ENCODE data around the gene LAD1. TPM values are rescaled to one million over a fixed set of nuclear protein-coding genes. Genes with fewer than 3 reads are reported as not detected.

Gene LAD1
- total RNA-seq, 1 donor from 2014 or later = 72.5 TPM

- no peak for TF ChIP-seq CTCF (conservative IDR thresholded peaks at IDR 0.05; ENCODE audit: low read depth, low read length)
- DNase-seq (ENCODE audit: low read depth) = no peak
- H3K4me3 ChIP-seq (ENCODE audit: low read depth, low read length) = no peak overlapping the region
Observed at GRCh38 chr1:201345081-201345355, 54.1 kb downstream of the LAD1 start.

GRCh38 chr1:201344206-201345080, 54.7 kb downstream of the LAD1 start:
- TF ChIP-seq CTCF (conservative IDR thresholded peaks at IDR 0.05; ENCODE audit: low read depth, low read length) = no peak
- DNase-seq (ENCODE audit: low read depth) = no peak

GRCh38 chr1:201341377-201341776, 57.7 kb downstream of the LAD1 start:
- DNase-seq (ENCODE audit: low read depth) = no peak
- no peak overlapping the region for H3K4me3 ChIP-seq (ENCODE audit: low read depth, low read length)
- no peak for TF ChIP-seq CTCF (conservative IDR thresholded peaks at IDR 0.05; ENCODE audit: low read depth, low read length)

More at GRCh38 chr1:201344206-201345080, 54.7 kb downstream of the LAD1 start:
- no peak overlapping the region for H3K4me3 ChIP-seq (ENCODE audit: low read depth, low read length)

- TF ChIP-seq CTCF (conservative IDR thresholded peaks at IDR 0.05; ENCODE audit: low read depth, low read length) = no peak
- H3K4me3 ChIP-seq (ENCODE audit: low read depth, low read length) = no peak overlapping the region
- no peak for DNase-seq (ENCODE audit: low read depth)
Observed at GRCh38 chr1:201336711-201337450, 62.2 kb downstream of the LAD1 start.

- no peak for TF ChIP-seq CTCF (conservative IDR thresholded peaks at IDR 0.05; ENCODE audit: low read depth, low read length)
- H3K4me3 ChIP-seq (ENCODE audit: low read depth, low read length) = no peak overlapping the region
- no peak for DNase-seq (ENCODE audit: low read depth)
Observed at GRCh38 chr1:201335901-201336300, 63.2 kb downstream of the LAD1 start.

GRCh38 chr1:201335174-201335870, 63.8 kb downstream of the LAD1 start:
- no peak for TF ChIP-seq CTCF (conservative IDR thresholded peaks at IDR 0.05; ENCODE audit: low read depth, low read length)
- DNase-seq (ENCODE audit: low read depth) = no peak
- no peak overlapping the region for H3K4me3 ChIP-seq (ENCODE audit: low read depth, low read length)

Measured in epithelial cell of proximal tubule (primary cell).